HG03039 (cell line): ENCODE results near the gene LELP1.
"Not testable (repeated sequence)": the region's sequence is repeated elsewhere in the genome, so short reads cannot be mapped to it uniquely, and the experiment has no call there.

ENCODE experiments used
- ATAC-seq: cut with Tn5 transposase; IDR thresholded peaks from one replicate; pipeline ENCODE4 v1.9.1; 2021; ENCODE audit warnings: mild to moderate bottlenecking, moderate library complexity; ENCODE audit not compliant: unreplicated experiment

Gene LELP1

DNA sequence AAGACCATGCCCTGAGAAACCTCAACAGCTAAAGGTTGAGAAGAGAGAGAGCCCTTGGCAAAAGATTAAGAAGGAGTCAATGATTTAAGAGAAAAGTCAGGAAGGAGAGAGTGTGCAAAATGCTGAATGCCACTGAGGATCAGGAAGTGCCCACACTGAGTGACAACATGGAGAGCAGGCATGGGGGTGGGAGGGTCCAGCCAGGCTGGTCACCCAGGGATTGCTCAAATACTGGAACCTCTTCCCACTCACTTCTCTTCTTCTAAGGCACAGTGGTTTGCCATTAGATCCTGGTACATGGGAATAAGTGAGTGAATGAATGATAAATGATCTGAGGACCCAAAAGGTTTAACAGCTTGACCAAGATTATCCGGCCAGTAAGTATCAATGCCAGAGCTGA is 25.3 kb downstream of the LELP1 start:
- no peak for ATAC-seq

GRCh38 chr1:153229076-153229829 is 26.0 kb downstream of the LELP1 start:
- not testable (repeated sequence) for ATAC-seq

DNA sequence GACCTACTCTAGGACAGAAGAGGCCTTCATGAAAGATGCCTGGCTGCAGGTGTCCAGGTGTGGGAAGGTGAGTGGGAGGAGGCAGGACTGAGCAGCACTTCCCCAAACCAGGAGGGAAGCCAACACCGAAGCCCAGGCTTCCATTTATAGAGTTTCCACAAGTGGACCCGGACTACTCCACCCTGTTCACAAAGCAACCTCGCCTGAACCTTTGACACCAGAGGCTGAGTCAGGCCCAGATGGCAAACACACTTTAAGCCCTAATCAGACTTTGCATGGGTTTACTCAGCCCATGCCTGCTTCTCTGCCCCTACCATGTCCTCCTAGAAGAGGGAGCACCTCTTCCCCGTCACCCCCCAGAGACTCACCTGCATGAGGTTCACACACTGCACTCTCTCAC is 28.1 kb downstream of the LELP1 start:
- ATAC-seq = no peak

DNA sequence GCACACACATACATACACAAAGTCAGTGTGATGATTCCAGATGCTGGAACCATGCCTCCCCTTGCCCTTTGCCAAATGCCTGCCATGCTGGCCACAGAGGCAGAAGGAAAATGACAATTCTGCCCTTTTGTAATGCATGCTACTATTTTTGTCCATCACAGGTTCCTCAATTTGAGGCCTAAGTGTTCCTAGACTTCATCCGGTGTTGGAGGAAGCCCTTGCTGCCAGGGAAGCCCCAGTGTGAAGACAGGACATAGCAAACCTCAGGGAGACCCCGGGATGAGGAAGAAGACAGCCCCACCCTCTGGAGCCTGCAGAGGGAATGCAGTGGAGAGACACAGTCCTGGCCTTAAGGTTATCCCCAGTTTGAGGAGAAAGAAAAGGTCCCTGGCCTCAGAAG is 28.6 kb downstream of the LELP1 start:
- no peak for ATAC-seq

DNA sequence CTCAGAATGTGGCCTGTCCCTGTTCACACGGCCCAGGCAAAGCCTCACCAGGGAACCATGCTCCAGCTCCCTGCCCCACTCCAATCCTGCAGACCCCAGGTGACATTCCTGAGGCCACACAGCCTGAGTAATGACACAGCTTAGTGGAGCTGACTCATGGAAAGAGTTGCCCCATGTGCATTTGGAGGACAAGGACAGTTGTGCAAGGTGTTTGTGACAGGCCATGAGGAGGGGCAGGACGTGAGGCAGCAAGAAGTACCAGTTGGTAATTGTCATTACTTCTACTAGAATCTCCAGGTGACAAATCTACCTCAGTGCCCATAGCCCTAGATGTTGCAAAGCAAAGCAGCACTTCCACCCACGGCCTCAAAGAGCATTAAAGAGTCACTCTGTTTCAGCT is 29.3 kb downstream of the LELP1 start:
- no peak for ATAC-seq

- no peak for ATAC-seq
These were observed 30.2 kb downstream of the LELP1 start for GRCh38 chr1:153233448-153233847.

GRCh38 chr1:153238527-153238926 is 35.3 kb downstream of the LELP1 start:
- no peak for ATAC-seq

GRCh38 chr1:153242160-153242559 is 38.9 kb downstream of the LELP1 start:
- no peak for ATAC-seq

- no peak for ATAC-seq
These were observed 42.2 kb downstream of the LELP1 start for GRCh38 chr1:153245466-153245865.

DNA sequence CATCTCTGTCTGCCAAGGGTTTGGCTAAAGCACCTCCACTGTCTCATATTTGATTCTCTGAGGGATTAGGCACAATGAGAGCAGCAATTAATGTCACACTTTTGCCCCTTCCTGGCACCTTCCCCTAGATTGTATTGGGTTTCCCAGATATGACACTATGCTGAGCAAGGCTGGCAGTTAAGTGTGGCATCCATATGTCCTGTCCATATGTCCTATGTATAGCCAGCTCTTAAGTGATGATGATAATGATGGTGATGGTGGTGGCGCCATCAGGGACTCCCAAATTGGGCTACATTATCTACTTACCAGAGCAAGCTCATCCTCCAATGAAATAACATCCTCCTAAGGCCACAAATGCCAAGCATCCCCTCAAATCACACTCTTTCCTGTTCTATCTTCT is 42.8 kb downstream of the LELP1 start:
- no peak for ATAC-seq

DNA sequence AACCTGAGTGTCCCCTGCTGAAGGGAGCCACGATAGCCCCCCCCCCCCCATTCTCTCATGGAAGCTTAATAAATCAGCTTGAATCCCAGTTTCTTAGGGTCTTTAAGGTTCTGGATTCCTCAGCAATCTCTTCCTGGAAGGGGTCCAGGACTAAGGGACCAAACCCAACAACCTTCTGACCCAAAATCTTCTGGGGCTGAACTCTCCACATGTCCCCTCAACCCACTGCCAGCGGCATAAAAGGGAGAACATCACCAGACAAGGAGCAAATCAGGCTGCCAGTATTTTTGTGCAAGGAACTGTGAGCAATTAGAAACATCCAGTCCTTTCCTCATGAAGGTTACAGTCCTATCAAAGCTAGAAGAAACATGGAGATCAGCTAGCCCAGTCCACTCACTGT is 43.6 kb downstream of the LELP1 start:
- ATAC-seq = no peak

GRCh38 chr1:153248176-153248879 is 45.1 kb downstream of the LELP1 start:
- no peak for ATAC-seq

GRCh38 chr1:153250166-153250565 is 46.9 kb downstream of the LELP1 start:
- no peak for ATAC-seq

GRCh38 chr1:153251087-153251486 is 47.9 kb downstream of the LELP1 start:
- no peak for ATAC-seq

DNA sequence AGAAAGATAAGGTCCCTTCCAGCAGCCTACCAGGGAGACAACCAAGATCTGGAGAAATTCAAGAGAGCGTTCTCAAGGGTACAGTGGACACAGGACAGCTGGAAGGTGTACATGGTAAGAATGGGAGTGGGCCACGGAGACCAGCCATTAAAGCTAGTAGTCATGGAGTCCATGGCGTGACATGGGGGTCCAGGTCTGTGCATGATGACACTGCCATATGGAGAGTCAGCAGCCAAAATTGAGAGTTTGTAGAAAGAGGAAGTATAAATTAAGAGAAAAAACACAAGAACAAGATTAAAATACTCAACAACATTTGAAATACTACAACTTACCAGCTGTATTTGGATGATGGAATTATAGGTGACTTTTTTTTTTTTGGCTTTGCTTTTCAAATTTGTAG is 48.3 kb downstream of the LELP1 start:
- ATAC-seq = no peak

- ATAC-seq = no peak
These were observed 48.8 kb downstream of the LELP1 start for GRCh38 chr1:153251988-153252387.

DNA sequence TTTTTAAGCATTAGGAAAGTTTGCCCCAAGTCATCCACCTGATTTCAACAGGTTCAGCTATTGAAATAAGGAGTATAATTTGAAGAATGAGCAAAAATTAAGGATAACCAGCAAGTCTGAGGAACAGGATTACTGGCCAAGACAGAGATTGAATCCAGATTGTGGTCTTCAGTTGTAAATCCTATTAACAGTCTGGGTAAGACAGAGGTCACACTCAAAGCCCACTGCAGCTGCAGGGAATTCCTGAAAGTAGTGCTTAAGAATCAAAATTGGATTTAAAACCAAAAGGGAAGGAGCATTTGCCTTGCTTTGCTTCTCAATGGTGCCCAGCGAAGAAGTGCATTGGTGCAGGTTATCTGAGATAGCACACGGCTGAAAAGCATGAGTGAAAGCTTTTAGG is 49.8 kb downstream of the LELP1 start:
- no peak for ATAC-seq

DNA sequence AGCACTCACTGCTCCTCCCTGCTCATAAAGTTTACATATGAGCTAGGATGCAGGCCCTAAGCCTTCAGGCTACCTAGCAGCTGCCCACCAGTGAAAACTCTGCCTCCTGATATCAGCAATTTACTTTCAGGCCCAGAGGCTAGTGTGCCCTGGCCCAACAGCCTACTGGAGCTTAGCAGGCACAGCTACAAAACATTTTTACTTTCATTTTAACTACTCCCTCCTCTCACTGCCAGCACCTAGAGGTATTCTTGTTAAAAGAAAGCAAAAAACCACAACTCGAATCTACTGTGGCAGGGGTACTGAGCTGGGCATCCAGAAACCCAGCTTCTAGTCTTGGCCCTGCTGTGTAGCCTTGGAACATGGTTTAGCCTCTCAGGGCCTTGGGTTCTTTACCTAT is 50.5 kb downstream of the LELP1 start:
- no peak for ATAC-seq
